Liver (tissue), 3 donors: ENCODE measurements around the gene SPPL2C.

Experiments
- CTCF ChIP-seq: fragments of 150-350 bp; IDR thresholded peaks from 2 replicates; pipeline ENCODE4 v1.5.1; 2017; ENCODE audit warnings: improper control_type of control experiment, low read depth, low read length; ENCODE audit not compliant: missing input control
- EGR1 ChIP-seq, 2 donors: IDR thresholded peaks; 2 replicates each; pipeline ENCODE4 v1.6.1; 2016 to 2018; ENCODE audit warnings: antibody characterized with exemption in 2 of 2, low read depth in 2 of 2
- GABPA ChIP-seq, 2 donors: IDR thresholded peaks in 1 of 2; conservative IDR thresholded peaks in 1 of 2; 2 replicates each; pipeline ENCODE4 v1.6.1; 2016; ENCODE audit warnings: antibody characterized with exemption in 2 of 2, mild to moderate bottlenecking in 1 of 2, moderate library complexity in 1 of 2
- JUND ChIP-seq, 2 donors: IDR thresholded peaks; 2 replicates each; pipeline ENCODE4 v1.6.1; 2016; ENCODE audit warnings: antibody characterized with exemption in 2 of 2
- RXRA ChIP-seq, 2 donors: IDR thresholded peaks; 2 replicates each; pipeline ENCODE4 v1.6.1; 2017 to 2018; ENCODE audit warnings: antibody characterized with exemption in 2 of 2, mild to moderate bottlenecking in 1 of 2
- SP1 ChIP-seq: IDR thresholded peaks from 2 replicates; pipeline ENCODE4 v1.6.1; 2018; ENCODE audit warnings: antibody characterized with exemption, mild to moderate bottlenecking
- donor health status: healthy.
- donor health status: healthy.

GRCh38 chr17:45841883-45842525, 2.7 kb upstream of the SPPL2C start:
- TF ChIP-seq CTCF (no peak), RXRA (IDR thresholded peaks at IDR 0.05) (no peak), EGR1 (IDR thresholded peaks at IDR 0.05; ENCODE audit: low read depth in 2 of 2) (no peak), JUND (IDR thresholded peaks at IDR 0.05) (no peak), GABPA (IDR thresholded peaks at IDR 0.05 in 1 of 2, conservative IDR thresholded peaks at IDR 0.05 in 1 of 2) (no peak), SP1 (no peak)
